Keratinocyte (primary cell): ENCODE data around the gene RBM4B. TPM values are rescaled to one million over a fixed set of nuclear protein-coding genes. Genes with fewer than 3 reads are reported as not detected.

Experiments
- DNase-seq: peaks from one replicate; pipeline ENCODE4 v3.0.0-alpha.2; 2011; ENCODE audit warnings: low read depth, missing footprints, low spot score
- FAIRE-seq: peaks from 2 replicates; lab custom pipeline; 2011; peaks lifted over from hg19 to GRCh38; lab: Jason Lieb, UNC
- H2AFZ ChIP-seq: 2 replicates; pipeline ENCODE4 v1.6.0; 2012; ENCODE audit warnings: low read length, control low read depth, inconsistent platforms; ENCODE audit not compliant: control insufficient read depth
- H3K27ac ChIP-seq: 2 replicates; pipeline ENCODE4 v1.5.1; 2011; ENCODE audit warnings: low read length; ENCODE audit not compliant: control insufficient read depth, insufficient read depth
- H3K27me3 ChIP-seq: 3 replicates; pipeline ENCODE4 v1.6.0; 2011; ENCODE audit warnings: low read length; ENCODE audit not compliant: control insufficient read depth, insufficient read depth; ENCODE audit errors: extremely low read depth
- H3K36me3 ChIP-seq, 2 experiments: 2 replicates in 1 of 2; 3 replicates in 1 of 2; pipeline ENCODE4 v1.5.1; 2011; ENCODE audit warnings: low read length in 2 of 2, mild to moderate bottlenecking in 1 of 2; ENCODE audit not compliant: control insufficient read depth in 2 of 2, insufficient read depth in 2 of 2; ENCODE audit errors: extremely low read depth in 1 of 2
- H3K4me1 ChIP-seq: 3 replicates; pipeline ENCODE4 v1.5.1; 2011; ENCODE audit warnings: low read length; ENCODE audit not compliant: control insufficient read depth, insufficient read depth; ENCODE audit errors: extremely low read depth
- H3K4me2 ChIP-seq: 3 replicates; pipeline ENCODE4 v1.6.0; 2011; ENCODE audit warnings: low read depth, low read length; ENCODE audit not compliant: control insufficient read depth, insufficient read depth; ENCODE audit errors: extremely low read depth
- H3K4me3 ChIP-seq, 3 experiments: fragments of 200-600 bp in 1 of 3; sonication (generic) in 1 of 3; 2 replicates in 2 of 3; 3 replicates in 1 of 3; pipeline ENCODE4 v1.5.1; 2011 to 2016; ENCODE audit warnings: low read length in 3 of 3, mild to moderate bottlenecking in 3 of 3, control low read depth in 2 of 3, inconsistent platforms in 1 of 3, low read depth in 1 of 3, mixed read lengths in 1 of 3, mixed run types in 1 of 3, moderate library complexity in 1 of 3; ENCODE audit not compliant: control insufficient read depth in 2 of 3, insufficient read depth in 2 of 3; ENCODE audit errors: extremely low read depth in 1 of 3
- H3K79me2 ChIP-seq: 2 replicates; pipeline ENCODE4 v1.6.0; 2012; ENCODE audit warnings: low read length; ENCODE audit not compliant: control insufficient read depth, insufficient read depth
- H3K9ac ChIP-seq: 3 replicates; pipeline ENCODE4 v1.6.0; 2011; ENCODE audit warnings: low read length; ENCODE audit not compliant: control insufficient read depth, insufficient read depth; ENCODE audit errors: extremely low read depth
- H3K9me1 ChIP-seq: 3 replicates; pipeline ENCODE4 v1.6.0; 2011; ENCODE audit warnings: low read length; ENCODE audit not compliant: control insufficient read depth, insufficient read depth; ENCODE audit errors: extremely low read depth
- H3K9me3 ChIP-seq: 2 replicates; pipeline ENCODE4 v1.5.1; 2012; ENCODE audit warnings: low read depth, low read length; ENCODE audit not compliant: control insufficient read depth
- H4K20me1 ChIP-seq: 3 replicates; pipeline ENCODE4 v1.6.0; 2011; ENCODE audit warnings: low read length; ENCODE audit not compliant: control insufficient read depth, insufficient read depth; ENCODE audit errors: extremely low read depth
- CTCF ChIP-seq, 3 experiments: IDR thresholded peaks in 1 of 3; conservative IDR thresholded peaks in 1 of 3; optimal IDR thresholded peaks in 1 of 3; 2 replicates in 2 of 3; 3 replicates in 1 of 3; pipeline versions ENCODE3 to v1.5.1; 2011; ENCODE audit warnings: low read length in 3 of 3, mild to moderate bottlenecking in 3 of 3, moderate library complexity in 2 of 3, control low read depth in 1 of 3, inconsistent platforms in 1 of 3; ENCODE audit not compliant: insufficient read depth in 2 of 3; ENCODE audit errors: extremely low read depth in 1 of 3
- EZH2 ChIP-seq: IDR thresholded peaks from one replicate; pipeline ENCODE4 v1.6.1; 2012; ENCODE audit warnings: inconsistent platforms, mild to moderate bottlenecking, low read length, moderate library complexity
- dilution Hi-C: fragments of 300-500 bp; cut with MboI; formaldehyde crosslinking; loops from one replicate; pipeline ENCODE4 v1.7.0; 2020; ENCODE audit warnings: low sequenced_read_pairs; ENCODE audit not compliant: extremely low pct_ligation_motif_present
- polyA plus RNA-seq, 5 experiments: library from polyadenylated mRNA; depleted of rRNA in 3 of 5; stranded (reverse) in 3 of 5; stranded (forward) in 1 of 5; unstranded in 1 of 5; fragments of >200 nt; gene quantifications; 1 replicate in 1 of 5; 2 replicates in 3 of 5; 3 replicates in 1 of 5; pipeline versions ENCODE4 v1.2.1 to v1.2.3, GENCODE V29; 2011 to 2012; ENCODE audit warnings: missing spikeins in 2 of 5, low read depth in 1 of 5, low replicate concordance in 1 of 5

The RBM4B gene
- polyA plus RNA-seq, 1 donor (not counting 4 experiments of a cell fraction or from before 2014, with no cell fraction given) = 20.9 TPM

- peak overlapping the region; percentile 97 for H3K9ac ChIP-seq
- peaks cover 94% of the 10 kb centered on the region for H3K79me2 ChIP-seq
- FAIRE-seq (no peak), DNase-seq (no peak)
- dilution Hi-C loops = no loop called here
- peaks cover 46% of the 10 kb centered on the region for H4K20me1 ChIP-seq
- H3K36me3 ChIP-seq = peaks cover 17 to 42% of the 10 kb centered on the region in 2 experiments
- peaks cover 6% of the 10 kb centered on the region for H3K9me1 ChIP-seq
- peak overlapping the region; percentile 92 for H3K27ac ChIP-seq
- H3K4me2 ChIP-seq = peak overlapping the region; percentile 93
- H3K4me1 ChIP-seq = peaks cover 50% of the 10 kb centered on the region
- peak overlapping the region; percentile 63 to 88 (median 70) for H3K4me3 ChIP-seq
- TF ChIP-seq EZH2 (no peak), CTCF (optimal IDR thresholded peaks at IDR 0.05 in 1 of 3, IDR thresholded peaks at IDR 0.05 in 1 of 3, conservative IDR thresholded peaks at IDR 0.05 in 1 of 3; ENCODE audit: extremely low read depth in 1 of 3, insufficient read depth in 2 of 3, low read length in 3 of 3) (no peak)
- H3K9me3 ChIP-seq = no peaks in the 10 kb centered on the region
- no peak overlapping the region for H2AFZ ChIP-seq
- H3K27me3 ChIP-seq = no peaks in the 10 kb centered on the region
These were observed 38.4 kb downstream of the RBM4B start for GRCh38 chr11:66639066-66639813.

DNA sequence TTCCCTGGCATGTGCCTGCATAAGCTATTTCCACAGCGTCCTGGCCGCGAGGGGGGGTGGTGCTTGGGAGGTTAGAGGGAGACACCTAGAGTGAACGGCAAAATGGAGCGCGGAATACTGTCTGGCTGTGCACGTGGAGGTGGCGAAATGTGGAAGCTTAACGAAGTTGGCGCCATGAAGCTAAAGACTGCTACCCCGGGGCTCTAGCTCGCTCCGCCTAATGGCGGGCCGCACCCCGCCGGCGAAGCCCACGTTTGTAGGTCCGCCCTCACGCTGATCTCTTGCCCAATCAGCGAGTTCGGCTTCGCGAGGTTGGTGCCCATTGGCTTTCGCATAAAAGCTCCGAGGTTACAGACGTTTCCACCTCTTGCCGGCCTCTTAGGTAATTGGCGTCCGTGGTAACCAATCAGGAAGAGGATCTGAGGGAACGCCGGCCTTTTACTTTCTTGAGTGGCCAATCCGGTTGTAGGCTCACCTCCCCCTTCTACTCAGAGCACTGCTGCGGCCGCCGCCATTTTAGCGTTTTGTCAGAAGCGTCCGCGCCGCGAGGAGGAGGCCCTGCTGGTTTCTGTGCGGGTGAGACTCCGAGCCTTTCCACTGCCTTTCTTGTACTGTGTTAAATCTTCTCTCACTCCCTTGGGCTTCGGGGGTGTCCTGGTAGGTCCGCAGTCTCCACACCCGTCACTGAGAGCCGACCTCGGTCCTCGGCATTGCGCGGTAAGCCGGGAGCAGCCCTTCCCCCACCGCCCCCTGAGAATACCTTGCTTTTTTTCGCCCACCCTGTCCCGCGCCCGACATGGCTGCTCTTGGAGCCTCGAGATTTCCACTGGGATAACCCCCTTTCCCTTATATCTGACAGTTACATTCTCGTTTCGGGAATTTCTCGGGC lies 39.3 kb downstream of the RBM4B start, which contains the start of gene RBM4:
Gene RBM4 (plus strand): TSS at position 527 of the 889 bp plus-strand sequence. CDS start 1,009 bp downstream, outside the sequence.
- Histone ChIP-seq H3K27ac (peak within 1 kb of the TSS; percentile 92), H3K27me3 (no peaks in the 10 kb centered on the region), H3K9me1 (peaks cover 3% of the 10 kb centered on the region), H3K9me3 (no peaks in the 10 kb centered on the region), H2AFZ (peak within 1 kb of the TSS; percentile 71), H3K4me1 (peaks cover 50% of the 10 kb centered on the region), H3K79me2 (peaks cover 90% of the 10 kb centered on the region), H3K36me3 (peaks cover 11 to 35% of the 10 kb centered on the region in 2 experiments), H3K4me3 (peak within 1 kb of the TSS; percentile 63 to 88 (median 70)), H4K20me1 (peaks cover 39% of the 10 kb centered on the region), H3K4me2 (peak within 1 kb of the TSS; percentile 93), H3K9ac (peak within 1 kb of the TSS; percentile 97)
- TF ChIP-seq EZH2 (no peak), CTCF (optimal IDR thresholded peaks at IDR 0.05 in 1 of 3, IDR thresholded peaks at IDR 0.05 in 1 of 3, conservative IDR thresholded peaks at IDR 0.05 in 1 of 3; ENCODE audit: extremely low read depth in 1 of 3, insufficient read depth in 2 of 3, low read length in 3 of 3) (peak in 2 of 3 experiments; percentile 8 to 21)
- dilution Hi-C loops = no loop called here
- DNase-seq = peak; percentile 98
- FAIRE-seq = peak; percentile 60
